Measurements from ENCODE around the gene ZSCAN5C. TPM values are rescaled to one million over a fixed set of nuclear protein-coding genes. Genes with fewer than 3 reads are reported as not detected.

ZSCAN5C gene
- total RNA-seq, 1 experiment from 2014 or later, result not detected

GRCh38 chr19:56162258-56162657 lies 39.8 kb upstream of the ZSCAN5C start:
- POLR2A ChIA-PET (ENCODE audit: unreplicated experiment), result no interaction called here
- DNase-seq, result no peak

GRCh38 chr19:56163097-56163496 lies 39.0 kb upstream of the ZSCAN5C start:
- H3K9me3 ChIP-seq (ENCODE audit: insufficient read depth, low read depth), result no peaks in the 10 kb centered on the region
- no peak overlapping the region for H3K4me2 ChIP-seq
- H2AFZ ChIP-seq, result no peak overlapping the region
- CTCF ChIA-PET, result no interaction called here
- 0 out of 2 replicates have a peak, but pooled peaks cover 7% of the 10 kb centered on the region for H4K20me1 ChIP-seq (ENCODE audit: insufficient read depth)
- POLR2A ChIA-PET (ENCODE audit: unreplicated experiment), result no interaction called here
- no peaks in the 10 kb centered on the region for H3K27me3 ChIP-seq (ENCODE audit: insufficient read depth, low read depth)
- no peak overlapping the region for H3K27ac ChIP-seq
- H3K4me3 ChIP-seq, result no peak overlapping the region
- no peaks in the 10 kb centered on the region for H3K4me1 ChIP-seq (replicated peaks; ENCODE audit: insufficient read depth)
- no peaks in the 10 kb centered on the region for H3K79me2 ChIP-seq (ENCODE audit: low read depth)
- TF ChIP-seq, protein P1, sequence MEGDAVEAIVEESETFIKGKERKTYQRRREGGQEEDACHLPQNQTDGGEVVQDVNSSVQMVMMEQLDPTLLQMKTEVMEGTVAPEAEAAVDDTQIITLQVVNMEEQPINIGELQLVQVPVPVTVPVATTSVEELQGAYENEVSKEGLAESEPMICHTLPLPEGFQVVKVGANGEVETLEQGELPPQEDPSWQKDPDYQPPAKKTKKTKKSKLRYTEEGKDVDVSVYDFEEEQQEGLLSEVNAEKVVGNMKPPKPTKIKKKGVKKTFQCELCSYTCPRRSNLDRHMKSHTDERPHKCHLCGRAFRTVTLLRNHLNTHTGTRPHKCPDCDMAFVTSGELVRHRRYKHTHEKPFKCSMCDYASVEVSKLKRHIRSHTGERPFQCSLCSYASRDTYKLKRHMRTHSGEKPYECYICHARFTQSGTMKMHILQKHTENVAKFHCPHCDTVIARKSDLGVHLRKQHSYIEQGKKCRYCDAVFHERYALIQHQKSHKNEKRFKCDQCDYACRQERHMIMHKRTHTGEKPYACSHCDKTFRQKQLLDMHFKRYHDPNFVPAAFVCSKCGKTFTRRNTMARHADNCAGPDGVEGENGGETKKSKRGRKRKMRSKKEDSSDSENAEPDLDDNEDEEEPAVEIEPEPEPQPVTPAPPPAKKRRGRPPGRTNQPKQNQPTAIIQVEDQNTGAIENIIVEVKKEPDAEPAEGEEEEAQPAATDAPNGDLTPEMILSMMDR (conservative IDR thresholded peaks at IDR 0.05), result no peak
- TF ChIP-seq EZH2 (IDR thresholded peaks at IDR 0.05; ENCODE audit: low read depth), result no peak
- H3K36me3 ChIP-seq (ENCODE audit: low read depth), result peaks cover 8% of the 10 kb centered on the region; the same call in 1 of the 2 replicates
- H3F3A ChIP-seq (ENCODE audit: insufficient read depth, low read depth), result no peaks in the 10 kb centered on the region
- intact Hi-C loops (cut with micrococcal nuclease; ENCODE audit: unreplicated experiment), result no loop called here
- BruUV-seq (replicated peaks), result TSS peak; percentile 26
- no peaks in the 10 kb centered on the region for H3K9me2 ChIP-seq (ENCODE audit: insufficient read depth)
- no peak for DNase-seq

More at GRCh38 chr19:56162258-56162657, 39.8 kb upstream of the ZSCAN5C start:
- intact Hi-C loops (cut with micrococcal nuclease; ENCODE audit: unreplicated experiment), result no loop called here
- BruUV-seq (replicated peaks), result no TSS peak
- Histone ChIP-seq H3K9me2 (ENCODE audit: insufficient read depth) (no peaks in the 10 kb centered on the region), H3K79me2 (ENCODE audit: low read depth) (no peaks in the 10 kb centered on the region), H3F3A (ENCODE audit: insufficient read depth, low read depth) (no peaks in the 10 kb centered on the region), H3K27ac (no peak overlapping the region), H4K20me1 (ENCODE audit: insufficient read depth) (0 out of 2 replicates have a peak, but pooled peaks cover 7% of the 10 kb centered on the region), H3K4me2 (no peak overlapping the region), H3K36me3 (ENCODE audit: low read depth) (peaks cover 8% of the 10 kb centered on the region; the same call in 1 of the 2 replicates), H2AFZ (no peak overlapping the region), H3K4me3 (no peak overlapping the region), H3K27me3 (ENCODE audit: insufficient read depth, low read depth) (no peaks in the 10 kb centered on the region), H3K4me1 (replicated peaks; ENCODE audit: insufficient read depth) (no peaks in the 10 kb centered on the region), H3K9me3 (ENCODE audit: insufficient read depth, low read depth) (no peaks in the 10 kb centered on the region)
- TF ChIP-seq EZH2 (IDR thresholded peaks at IDR 0.05; ENCODE audit: low read depth), result no peak
- TF ChIP-seq, protein P1 (conservative IDR thresholded peaks at IDR 0.05), result no peak
- CTCF ChIA-PET, result no interaction called here

GRCh38 chr19:56167064-56167578 lies 35.0 kb upstream of the ZSCAN5C start:
- intact Hi-C loops (cut with micrococcal nuclease; ENCODE audit: unreplicated experiment), result no loop called here
- H2AFZ ChIP-seq, result no peak overlapping the region
- TF ChIP-seq, protein P1 (conservative IDR thresholded peaks at IDR 0.05), result no peak
- no peak for TF ChIP-seq EZH2 (IDR thresholded peaks at IDR 0.05; ENCODE audit: low read depth)
- H3K4me3 ChIP-seq, result no peak overlapping the region
- H3K9me3 ChIP-seq (ENCODE audit: insufficient read depth, low read depth), result no peaks in the 10 kb centered on the region
- H3K9me2 ChIP-seq (ENCODE audit: insufficient read depth), result no peaks in the 10 kb centered on the region
- DNase-seq, result no peak
- POLR2A ChIA-PET (ENCODE audit: unreplicated experiment), result no interaction called here
- BruUV-seq (replicated peaks), result no TSS peak
- no peaks in the 10 kb centered on the region for H3K36me3 ChIP-seq (ENCODE audit: low read depth)
- peaks cover 5% of the 10 kb centered on the region for H3K4me1 ChIP-seq (replicated peaks; ENCODE audit: insufficient read depth)
- no peaks in the 10 kb centered on the region for H4K20me1 ChIP-seq (ENCODE audit: insufficient read depth)
- H3F3A ChIP-seq (ENCODE audit: insufficient read depth, low read depth), result 0 out of 2 replicates have a peak, but pooled peaks cover 6% of the 10 kb centered on the region
- CTCF ChIA-PET, result no interaction called here
- H3K27ac ChIP-seq, result no peak overlapping the region
- H3K4me2 ChIP-seq, result no peak overlapping the region
- no peaks in the 10 kb centered on the region for H3K27me3 ChIP-seq (ENCODE audit: insufficient read depth, low read depth)
- no peaks in the 10 kb centered on the region for H3K79me2 ChIP-seq (ENCODE audit: low read depth)
